ENCODE data around the gene IPP. TPM values are rescaled to one million over a fixed set of nuclear protein-coding genes. Genes with fewer than 3 reads are reported as not detected.

The IPP gene
- total RNA-seq: 4.0 and 7.9 TPM in 2 replicates

GRCh38 chr1:45750298-45751038 lies at the start of gene IPP:
TSS of gene IPP (minus strand) at chr1:45750653. CDS start at chr1:45746411, 4,242 bp downstream.

GRCh38 chr1:45687754-45688740 lies 62.4 kb downstream of the IPP start, which contains the start of gene TMEM69:
TSS of gene TMEM69 (plus strand) at chr1:45688181. CDS start at chr1:45691069, 2,888 bp downstream.

GRCh38 chr1:45686288-45687013 lies 64.0 kb downstream of the IPP start, which contains the start of gene GPBP1L1:
TSS of gene GPBP1L1 (minus strand) at chr1:45686533. CDS start at chr1:45659087, 27,446 bp downstream.

Other genes starting within 250 kb of the IPP start
- gene PRDX1, start 228.8 kb downstream of the IPP start, total RNA-seq: 675 and 720 TPM in 2 replicates
- 153 and 224 TPM in 2 replicates for gene AKR1A1, start 199.8 kb downstream of the IPP start, total RNA-seq
- 73.9 and 83.4 TPM in 2 replicates for gene NASP, start 166.6 kb downstream of the IPP start, total RNA-seq
- gene CCDC17, start 126.6 kb downstream of the IPP start, total RNA-seq: 0.97 and 1.4 TPM in 2 replicates
- 71.1 and 105 TPM in 2 replicates for gene GPBP1L1, start 64.1 kb downstream of the IPP start, total RNA-seq
- 7.0 and 12.3 TPM in 2 replicates for gene TMEM69, start 62.5 kb downstream of the IPP start, total RNA-seq
- 12.3 and 24.9 TPM in 2 replicates for gene MAST2, start 53.0 kb upstream of the IPP start, total RNA-seq